ENCODE data around the gene SEMA4C. TPM values are rescaled to one million over a fixed set of nuclear protein-coding genes. Genes with fewer than 3 reads are reported as not detected.

SEMA4C gene
- total and polyA plus RNA-seq, 9 of the 15 experiments (the other 6 are each of a cell fraction or from before 2014, with no cell fraction given), result 0.32 to 59.7 (median 23.9) TPM

- peak in 1 of 2 experiments; percentile 71; a peak in 1 of 4 replicates for TF ChIP-seq TEAD1 (CRISPR knock-in tag; IDR thresholded peaks at IDR 0.05)
- TF ChIP-seq KLF6 (CRISPR knock-in tag; IDR thresholded peaks at IDR 0.05; ENCODE audit: borderline replicate concordance), result no peak
- no peak; the same call in 1 of the 2 replicates for TF ChIP-seq EP400 (IDR thresholded peaks at IDR 0.05)
- TF ChIP-seq, protein P1, sequence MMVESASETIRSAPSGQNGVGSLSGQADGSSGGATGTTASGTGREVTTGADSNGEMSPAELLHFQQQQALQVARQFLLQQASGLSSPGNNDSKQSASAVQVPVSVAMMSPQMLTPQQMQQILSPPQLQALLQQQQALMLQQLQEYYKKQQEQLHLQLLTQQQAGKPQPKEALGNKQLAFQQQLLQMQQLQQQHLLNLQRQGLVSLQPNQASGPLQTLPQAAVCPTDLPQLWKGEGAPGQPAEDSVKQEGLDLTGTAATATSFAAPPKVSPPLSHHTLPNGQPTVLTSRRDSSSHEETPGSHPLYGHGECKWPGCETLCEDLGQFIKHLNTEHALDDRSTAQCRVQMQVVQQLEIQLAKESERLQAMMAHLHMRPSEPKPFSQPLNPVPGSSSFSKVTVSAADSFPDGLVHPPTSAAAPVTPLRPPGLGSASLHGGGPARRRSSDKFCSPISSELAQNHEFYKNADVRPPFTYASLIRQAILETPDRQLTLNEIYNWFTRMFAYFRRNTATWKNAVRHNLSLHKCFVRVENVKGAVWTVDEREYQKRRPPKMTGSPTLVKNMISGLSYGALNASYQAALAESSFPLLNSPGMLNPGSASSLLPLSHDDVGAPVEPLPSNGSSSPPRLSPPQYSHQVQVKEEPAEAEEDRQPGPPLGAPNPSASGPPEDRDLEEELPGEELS (CRISPR knock-in tag; IDR thresholded peaks at IDR 0.05; ENCODE audit: borderline replicate concordance), result 0 out of 2 replicates have a peak, but pooled peaks have one; percentile 61
- no peak for TF ChIP-seq GTF2A2 (tag; IDR thresholded peaks at IDR 0.05)
- TF ChIP-seq ETS1 (conservative IDR thresholded peaks at IDR 0.05; ENCODE audit: control insufficient read depth, low read depth, low read length), result peak; percentile 67; the same call in 1 of the 2 replicates
- TF ChIP-seq, protein P2, sequence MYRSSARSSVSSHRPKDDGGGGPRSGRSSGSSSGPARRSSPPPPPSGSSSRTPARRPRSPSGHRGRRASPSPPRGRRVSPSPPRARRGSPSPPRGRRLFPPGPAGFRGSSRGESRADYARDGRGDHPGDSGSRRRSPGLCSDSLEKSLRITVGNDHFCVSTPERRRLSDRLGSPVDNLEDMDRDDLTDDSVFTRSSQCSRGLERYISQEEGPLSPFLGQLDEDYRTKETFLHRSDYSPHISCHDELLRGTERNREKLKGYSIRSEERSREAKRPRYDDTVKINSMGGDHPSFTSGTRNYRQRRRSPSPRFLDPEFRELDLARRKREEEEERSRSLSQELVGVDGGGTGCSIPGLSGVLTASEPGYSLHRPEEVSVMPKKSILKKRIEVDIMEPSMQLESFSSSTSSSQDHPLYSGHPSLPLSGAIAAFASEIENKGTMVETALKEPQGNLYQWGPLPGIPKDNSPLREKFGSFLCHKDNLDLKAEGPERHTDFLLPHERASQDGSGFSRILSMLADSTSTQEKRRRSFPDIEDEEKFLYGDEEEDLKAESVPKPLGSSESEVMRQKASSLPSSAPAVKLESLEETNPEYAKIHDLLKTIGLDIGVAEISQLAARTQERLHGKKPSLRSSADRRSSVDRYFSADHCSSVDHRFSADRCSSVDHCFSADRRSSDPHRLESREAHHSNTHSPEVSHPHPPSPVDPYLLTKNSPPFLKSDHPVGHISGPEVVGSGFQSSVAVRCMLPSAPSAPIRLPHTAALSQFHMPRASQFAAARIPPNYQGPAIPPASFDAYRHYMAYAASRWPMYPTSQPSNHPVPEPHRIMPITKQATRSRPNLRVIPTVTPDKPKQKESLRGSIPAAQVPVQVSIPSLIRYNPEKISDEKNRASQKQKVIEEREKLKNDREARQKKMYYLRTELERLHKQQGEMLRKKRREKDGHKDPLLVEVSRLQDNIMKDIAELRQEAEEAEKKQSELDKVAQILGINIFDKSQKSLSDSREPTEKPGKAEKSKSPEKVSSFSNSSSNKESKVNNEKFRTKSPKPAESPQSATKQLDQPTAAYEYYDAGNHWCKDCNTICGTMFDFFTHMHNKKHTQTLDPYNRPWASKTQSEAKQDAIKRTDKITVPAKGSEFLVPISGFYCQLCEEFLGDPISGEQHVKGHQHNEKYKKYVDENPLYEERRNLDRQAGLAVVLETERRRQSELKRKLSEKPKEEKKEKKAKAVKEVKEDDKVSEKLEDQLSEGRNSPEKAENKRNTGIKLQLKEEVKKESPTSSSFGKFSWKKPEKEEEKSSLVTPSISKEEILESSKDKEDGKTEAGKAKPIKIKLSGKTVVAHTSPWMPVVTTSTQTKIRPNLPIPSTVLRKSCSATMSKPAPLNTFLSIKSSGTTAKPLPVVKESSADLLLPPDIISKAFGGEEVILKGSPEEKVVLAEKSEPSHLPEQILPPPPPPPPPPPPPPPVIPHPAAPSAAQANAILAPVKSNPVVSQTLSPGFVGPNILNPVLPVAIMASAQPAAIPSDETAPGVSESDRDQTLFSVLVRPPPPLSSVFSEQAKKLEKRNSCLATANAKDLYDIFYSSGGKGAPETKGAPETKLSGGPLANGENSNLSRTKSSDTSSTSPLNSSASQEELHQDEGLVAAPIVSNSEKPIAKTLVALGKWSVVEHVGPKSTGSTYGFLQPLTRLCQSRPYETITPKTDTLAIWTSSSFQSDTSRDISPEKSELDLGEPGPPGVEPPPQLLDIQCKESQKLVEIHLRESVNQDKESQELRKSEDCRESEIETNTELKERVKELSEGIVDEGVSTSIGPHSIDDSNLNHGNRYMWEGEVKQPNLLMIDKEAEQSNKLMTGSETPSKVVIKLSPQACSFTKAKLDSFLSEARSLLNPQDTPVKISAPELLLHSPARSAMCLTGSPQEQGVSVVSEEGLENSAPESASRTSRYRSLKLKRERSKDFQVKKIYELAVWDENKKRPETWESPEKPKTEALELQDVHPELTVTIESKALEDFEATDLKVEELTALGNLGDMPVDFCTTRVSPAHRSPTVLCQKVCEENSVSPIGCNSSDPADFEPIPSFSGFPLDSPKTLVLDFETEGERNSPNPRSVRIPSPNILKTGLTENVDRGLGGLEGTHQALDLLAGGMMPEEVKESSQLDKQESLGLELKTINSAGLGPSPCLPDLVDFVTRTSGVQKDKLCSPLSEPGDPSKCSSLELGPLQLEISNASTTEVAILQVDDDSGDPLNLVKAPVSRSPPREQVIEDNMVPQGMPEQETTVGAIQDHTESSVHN (IDR thresholded peaks at IDR 0.05; ENCODE audit: borderline replicate concordance in 1 of 2, low read depth in 1 of 2), result no peak
- TF ChIP-seq NCOA6 (IDR thresholded peaks at IDR 0.05), result no peak
- TF ChIP-seq SMARCB1 (IDR thresholded peaks at IDR 0.05; ENCODE audit: insufficient read length, low read depth), result no peak
- TF ChIP-seq MCM3 (IDR thresholded peaks at IDR 0.05), result no peak
- TF ChIP-seq WHSC1 (IDR thresholded peaks at IDR 0.05; ENCODE audit: low read length), result no peak
- TF ChIP-seq EWSR1 (IDR thresholded peaks at IDR 0.05; ENCODE audit: borderline replicate concordance, low read depth, partially characterized antibody), result no peak
- no peak for TF ChIP-seq NFE2 (IDR thresholded peaks at IDR 0.05; ENCODE audit: low read depth)
Observed at GRCh38 chr2:96816127-96816835, 53.6 kb downstream of the SEMA4C start, which contains the start of gene CNNM3 (continued).
